Loucy (cell line): ENCODE data around the gene PPP1R9B.

Experiments
- H2AFZ ChIP-seq: fragments of 200-600 bp; sonication (generic); 2 replicates; pipeline ENCODE4 v1.6.0; 2016; ENCODE audit warnings: antibody characterized with exemption, mild to moderate bottlenecking, low read length, moderate library complexity
- H3F3A ChIP-seq: fragments of 200-600 bp; 2 replicates; pipeline ENCODE4 v1.6.0; 2016; ENCODE audit warnings: antibody characterized with exemption, low read depth, mild to moderate bottlenecking
- H3K27me3 ChIP-seq: fragments of 200-600 bp; sonication (generic); 2 replicates; pipeline ENCODE4 v1.6.1; 2014; ENCODE audit warnings: low read length, mild to moderate bottlenecking; ENCODE audit not compliant: insufficient read depth, poor library complexity, severe bottlenecking
- H3K36me3 ChIP-seq: fragments of 200-600 bp; sonication (generic); 2 replicates; pipeline ENCODE4 v1.6.1; 2016; ENCODE audit warnings: low read length; ENCODE audit not compliant: insufficient read depth
- H3K4me1 ChIP-seq: fragments of 200-600 bp; sonication (generic); 2 replicates; pipeline ENCODE4 v1.5.1; 2014; ENCODE audit warnings: low read length, mild to moderate bottlenecking; ENCODE audit not compliant: insufficient read depth, poor library complexity, severe bottlenecking
- H3K4me2 ChIP-seq: fragments of 200-600 bp; sonication (generic); 2 replicates; pipeline ENCODE4 v1.6.0; 2014; ENCODE audit warnings: antibody characterized with exemption, low read length, low read depth, mild to moderate bottlenecking; ENCODE audit not compliant: poor library complexity, severe bottlenecking
- H3K4me3 ChIP-seq: fragments of 200-600 bp; sonication (generic); 2 replicates; pipeline ENCODE4 v1.5.1; 2014; ENCODE audit warnings: low read length, mild to moderate bottlenecking, mixed read lengths; ENCODE audit not compliant: poor library complexity, severe bottlenecking
- H3K79me2 ChIP-seq: fragments of 200-600 bp; sonication (generic); 2 replicates; pipeline ENCODE4 v1.6.1; 2014; ENCODE audit warnings: low read length; ENCODE audit not compliant: insufficient read depth
- H3K9ac ChIP-seq: fragments of 200-600 bp; sonication (generic); 2 replicates; pipeline ENCODE4 v1.6.0; 2014; ENCODE audit warnings: mild to moderate bottlenecking, low read depth, low read length, moderate library complexity; ENCODE audit not compliant: poor library complexity, severe bottlenecking
- H3K9me2 ChIP-seq: fragments of 200-600 bp; sonication (generic); replicated peaks from 2 replicates; pipeline ENCODE4 v1.6.1; 2016; ENCODE audit warnings: low read depth, low read length, mixed read lengths
- H3K9me3 ChIP-seq: fragments of 200-600 bp; sonication (generic); 2 replicates; pipeline ENCODE4 v1.6.1; 2014; ENCODE audit warnings: mild to moderate bottlenecking, antibody characterized with exemption, low read length, low read depth; ENCODE audit not compliant: insufficient read depth
- H4K20me1 ChIP-seq: fragments of 200-600 bp; sonication (generic); 2 replicates; pipeline ENCODE4 v1.6.0; 2014; ENCODE audit warnings: antibody characterized with exemption, low read length, mild to moderate bottlenecking; ENCODE audit not compliant: insufficient read depth, poor library complexity, severe bottlenecking
- EZH2phosphoT487 ChIP-seq: fragments of 200-600 bp; IDR thresholded peaks from 2 replicates; pipeline ENCODE4 v1.6.1; 2018; ENCODE audit warnings: antibody characterized with exemption, mild to moderate bottlenecking, moderate library complexity, borderline replicate concordance
- TF ChIP-seq, protein P1 (sequence below): fragments of 200-600 bp; sonication (generic); conservative IDR thresholded peaks from 2 replicates; pipeline ENCODE4 v1.5.1; 2014; ENCODE audit warnings: mild to moderate bottlenecking, antibody characterized with exemption, low read length

The PPP1R9B gene

DNA sequence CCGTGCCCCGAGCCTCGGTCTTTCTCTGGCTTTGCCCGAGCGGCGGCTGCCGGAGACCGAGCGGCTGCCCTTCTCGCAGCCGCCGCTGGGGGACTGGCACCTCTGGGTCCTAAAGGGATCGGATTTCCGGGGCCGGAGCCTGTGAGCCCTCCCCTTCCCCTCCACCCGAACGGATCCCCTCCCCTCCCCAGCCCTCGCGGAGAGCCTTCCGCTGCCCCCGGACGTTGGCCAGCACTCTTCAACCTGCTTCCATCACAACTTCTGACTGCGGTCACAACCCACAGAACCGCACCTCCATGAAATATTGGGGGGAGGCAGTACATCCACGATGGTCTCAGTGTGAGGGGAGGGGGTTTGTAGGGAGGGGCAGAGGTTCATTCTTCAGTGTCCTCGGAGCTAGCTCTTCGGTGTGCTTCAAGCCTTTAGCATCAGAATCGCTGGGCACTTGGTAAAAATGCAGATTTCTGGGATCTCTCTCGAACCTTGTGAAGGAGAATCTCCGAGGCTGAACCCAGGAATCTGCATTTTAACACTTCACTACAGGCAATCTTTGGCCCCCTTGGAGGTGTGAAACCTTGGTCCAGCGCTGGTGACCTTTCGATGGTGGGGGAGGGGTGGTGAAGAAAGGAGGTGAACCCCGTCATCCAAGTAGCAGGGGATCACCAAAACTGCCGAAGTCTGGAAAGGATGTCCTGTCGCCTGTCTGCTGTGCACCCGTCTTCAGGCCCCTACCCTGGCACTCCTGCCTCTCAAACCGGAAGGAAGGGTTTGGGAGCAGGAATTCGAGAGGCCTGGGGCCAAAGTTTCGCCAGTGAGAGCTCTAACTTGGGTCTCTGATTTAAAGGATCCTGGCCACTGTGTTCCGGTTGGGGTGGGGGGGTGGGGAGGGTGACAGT, 812 bp upstream of the PPP1R9B start:
- Histone ChIP-seq H3K4me1 (peaks cover 44% of the 10 kb centered on the region), H4K20me1 (peaks cover 40% of the 10 kb centered on the region), H3K9me3 (no peaks in the 10 kb centered on the region), H3K36me3 (no peaks in the 10 kb centered on the region), H3K79me2 (peaks cover 45% of the 10 kb centered on the region), H3K4me2 (peak overlapping the region; percentile 92), H3K4me3 (peak overlapping the region; percentile 82), H3K9me2 (no peaks in the 10 kb centered on the region), H2AFZ (peak overlapping the region; percentile 64; the same call in 1 of the 2 replicates), H3F3A (no peaks in the 10 kb centered on the region), H3K9ac (peak overlapping the region; percentile 99), H3K27me3 (no peaks in the 10 kb centered on the region)
- TF ChIP-seq EZH2phosphoT487, result no peak
- TF ChIP-seq, protein P1, sequence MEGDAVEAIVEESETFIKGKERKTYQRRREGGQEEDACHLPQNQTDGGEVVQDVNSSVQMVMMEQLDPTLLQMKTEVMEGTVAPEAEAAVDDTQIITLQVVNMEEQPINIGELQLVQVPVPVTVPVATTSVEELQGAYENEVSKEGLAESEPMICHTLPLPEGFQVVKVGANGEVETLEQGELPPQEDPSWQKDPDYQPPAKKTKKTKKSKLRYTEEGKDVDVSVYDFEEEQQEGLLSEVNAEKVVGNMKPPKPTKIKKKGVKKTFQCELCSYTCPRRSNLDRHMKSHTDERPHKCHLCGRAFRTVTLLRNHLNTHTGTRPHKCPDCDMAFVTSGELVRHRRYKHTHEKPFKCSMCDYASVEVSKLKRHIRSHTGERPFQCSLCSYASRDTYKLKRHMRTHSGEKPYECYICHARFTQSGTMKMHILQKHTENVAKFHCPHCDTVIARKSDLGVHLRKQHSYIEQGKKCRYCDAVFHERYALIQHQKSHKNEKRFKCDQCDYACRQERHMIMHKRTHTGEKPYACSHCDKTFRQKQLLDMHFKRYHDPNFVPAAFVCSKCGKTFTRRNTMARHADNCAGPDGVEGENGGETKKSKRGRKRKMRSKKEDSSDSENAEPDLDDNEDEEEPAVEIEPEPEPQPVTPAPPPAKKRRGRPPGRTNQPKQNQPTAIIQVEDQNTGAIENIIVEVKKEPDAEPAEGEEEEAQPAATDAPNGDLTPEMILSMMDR, result no peak; the same call in 1 of the 2 replicates

DNA sequence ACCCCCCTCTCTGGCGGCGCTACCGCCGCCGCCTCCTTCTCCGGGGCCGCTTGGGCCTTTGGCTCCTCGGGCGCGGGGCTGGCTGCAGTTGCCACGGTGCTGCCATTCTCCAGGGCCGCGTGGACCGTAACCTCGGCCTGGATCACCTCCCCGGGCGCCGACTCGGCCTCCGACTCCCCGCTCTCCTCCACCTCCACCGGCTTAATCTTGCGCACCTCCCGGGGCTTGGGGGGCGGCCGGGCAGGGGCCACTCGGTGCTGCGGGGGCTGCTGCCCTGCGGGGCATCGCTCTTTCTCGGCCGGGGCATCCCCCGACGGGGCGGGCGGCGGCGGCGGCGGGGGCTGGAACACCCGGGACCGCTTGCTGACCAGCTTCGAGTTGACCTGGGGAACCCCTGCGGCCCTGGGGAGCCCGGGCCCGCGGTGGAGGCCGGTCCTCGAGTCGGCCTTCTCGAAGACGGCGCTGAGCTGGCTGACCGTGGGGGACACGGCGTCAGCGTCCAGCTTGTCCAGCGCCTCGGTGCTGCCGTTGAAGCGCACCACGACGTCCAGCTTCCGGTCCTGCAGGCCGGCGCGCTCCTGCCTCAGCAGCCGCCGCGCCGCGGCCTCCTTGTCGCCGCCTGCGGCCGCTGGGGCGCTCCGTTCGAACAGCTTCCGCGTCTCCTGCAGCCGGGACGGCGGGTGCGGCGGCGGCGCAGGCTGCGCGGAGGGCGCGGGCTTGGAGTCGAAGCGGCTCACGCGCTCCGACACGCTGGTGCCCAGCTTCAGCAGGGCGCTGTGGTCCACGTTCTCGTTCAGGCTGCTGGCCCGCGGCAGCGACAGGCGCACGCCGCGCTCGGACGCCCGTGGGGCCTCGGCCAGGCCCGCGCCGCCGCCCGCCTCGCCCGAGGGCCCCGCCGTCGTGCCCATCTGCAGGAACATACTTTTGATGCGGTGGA, 792 bp downstream of the PPP1R9B start:
- TF ChIP-seq, protein P1, result no peak
- no peak for TF ChIP-seq EZH2phosphoT487
- Histone ChIP-seq H3K27me3 (no peaks in the 10 kb centered on the region), H3K9me2 (no peaks in the 10 kb centered on the region), H3K9ac (peak overlapping the region; percentile 99), H3K4me1 (peaks cover 43% of the 10 kb centered on the region), H3K4me3 (peak overlapping the region; percentile 82), H3K79me2 (peaks cover 61% of the 10 kb centered on the region), H3F3A (no peaks in the 10 kb centered on the region), H4K20me1 (peaks cover 56% of the 10 kb centered on the region), H2AFZ (no peak overlapping the region), H3K4me2 (peak overlapping the region; percentile 87), H3K9me3 (no peaks in the 10 kb centered on the region), H3K36me3 (peaks cover 5% of the 10 kb centered on the region; the same call in 1 of the 2 replicates)

DNA sequence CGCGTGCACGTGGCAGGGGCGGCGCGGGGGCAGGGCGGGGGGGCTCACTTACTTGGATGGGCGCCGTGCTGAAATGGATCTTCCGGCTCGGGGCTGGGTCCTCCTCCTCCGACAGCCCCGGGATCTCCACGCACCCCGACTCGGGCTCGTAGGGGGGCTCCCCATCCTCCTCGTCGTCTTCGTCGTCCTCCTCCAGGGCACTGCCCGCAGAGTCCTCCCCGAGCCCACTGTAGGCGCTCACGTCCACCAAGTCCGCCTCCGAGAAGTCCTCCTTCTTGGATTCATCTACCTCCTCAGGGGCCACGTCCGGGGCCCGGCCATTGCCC, 1.4 kb downstream of the PPP1R9B start:
- Histone ChIP-seq H3K9me3 (no peaks in the 10 kb centered on the region), H3K4me2 (peak overlapping the region; percentile 87), H3K4me1 (peaks cover 36% of the 10 kb centered on the region), H3F3A (no peaks in the 10 kb centered on the region), H3K27me3 (no peaks in the 10 kb centered on the region), H3K9me2 (no peaks in the 10 kb centered on the region), H3K36me3 (peaks cover 11% of the 10 kb centered on the region; the same call in 1 of the 2 replicates), H2AFZ (no peak overlapping the region), H3K4me3 (peak overlapping the region; percentile 82), H3K9ac (peak overlapping the region; percentile 99), H3K79me2 (peaks cover 68% of the 10 kb centered on the region), H4K20me1 (peaks cover 60% of the 10 kb centered on the region)
- TF ChIP-seq EZH2phosphoT487, result no peak
- TF ChIP-seq, protein P1, result no peak
